H9 (cell line): Measurements from ENCODE around the gene TADA2A. TPM values are rescaled to one million over a fixed set of nuclear protein-coding genes. Genes with fewer than 3 reads are reported as not detected.
"Not testable (repeated sequence)": the region's sequence is repeated elsewhere in the genome, so short reads cannot be mapped to it uniquely, and the experiment has no call there.

Experiments
- DNase-seq: peaks from one replicate; pipeline ENCODE4 v3.0.0-alpha.2; 2017
- H2AFZ ChIP-seq: one replicate; pipeline ENCODE4 v1.6.1; 2013; ENCODE audit warnings: mild to moderate bottlenecking, low read length, control low read depth, moderate library complexity
- H2AK5ac ChIP-seq: 2 replicates; pipeline ENCODE4 v1.6.1; 2013; ENCODE audit warnings: low read length, control low read depth, mixed read lengths; ENCODE audit not compliant: insufficient read length
- H2BK120ac ChIP-seq: one replicate; pipeline ENCODE4 v1.6.1; 2013; ENCODE audit warnings: low read depth, mild to moderate bottlenecking, low read length, control low read depth, inconsistent platforms; ENCODE audit not compliant: poor library complexity, severe bottlenecking
- H2BK12ac ChIP-seq: 2 replicates; pipeline ENCODE4 v1.6.1; 2013; ENCODE audit warnings: low read length, control low read depth, mixed read lengths, low read depth; ENCODE audit not compliant: insufficient read length
- H2BK15ac ChIP-seq: 2 replicates; pipeline ENCODE4 v1.6.1; 2013; ENCODE audit warnings: low read depth, low read length, control low read depth
- H2BK20ac ChIP-seq: one replicate; pipeline ENCODE4 v1.6.1; 2013; ENCODE audit warnings: low read depth, mild to moderate bottlenecking, low read length, control low read depth, inconsistent platforms; ENCODE audit not compliant: poor library complexity, severe bottlenecking
- H2BK5ac ChIP-seq: 2 replicates; pipeline ENCODE4 v1.6.1; 2013; ENCODE audit warnings: low read length, control low read depth, mixed read lengths; ENCODE audit not compliant: insufficient read length
- H3K14ac ChIP-seq: 2 replicates; pipeline ENCODE4 v1.6.1; 2013; ENCODE audit warnings: low read length, control low read depth; ENCODE audit not compliant: insufficient read depth
- H3K18ac ChIP-seq: 2 replicates; pipeline ENCODE4 v1.6.1; 2013; ENCODE audit warnings: low read depth, mild to moderate bottlenecking, mixed read lengths, low read length, control low read depth; ENCODE audit not compliant: insufficient read length
- H3K23ac ChIP-seq: 2 replicates; pipeline ENCODE4 v1.6.1; 2013; ENCODE audit warnings: low read length, control low read depth, mixed read lengths, low read depth; ENCODE audit not compliant: insufficient read length
- H3K23me2 ChIP-seq: 2 replicates; pipeline ENCODE4 v1.6.1; 2013; ENCODE audit warnings: low read depth, mild to moderate bottlenecking, mixed read lengths, low read length, control low read depth; ENCODE audit not compliant: insufficient read length, poor library complexity, severe bottlenecking
- H3K27ac ChIP-seq: 2 replicates; pipeline ENCODE4 v1.5.1; 2013; ENCODE audit warnings: low read length, control low read depth, mixed read lengths, low read depth; ENCODE audit not compliant: insufficient read length
- H3K27me3 ChIP-seq: 2 replicates; pipeline ENCODE4 v1.6.1; 2013; ENCODE audit warnings: low read length, control low read depth, inconsistent platforms; ENCODE audit not compliant: insufficient read depth
- H3K4ac ChIP-seq: 2 replicates; pipeline ENCODE4 v1.6.1; 2013; ENCODE audit warnings: low read depth, mild to moderate bottlenecking, control low read depth, inconsistent platforms, low read length, moderate library complexity
- H3K4me1 ChIP-seq: 2 replicates; pipeline ENCODE4 v1.6.1; 2013; ENCODE audit warnings: low read length, control low read depth, inconsistent platforms; ENCODE audit not compliant: insufficient read depth
- H3K4me2 ChIP-seq: 2 replicates; pipeline ENCODE4 v1.6.1; 2013; ENCODE audit warnings: low read length, control low read depth, mixed read lengths; ENCODE audit not compliant: insufficient read length, insufficient read depth
- H3K56ac ChIP-seq: 2 replicates; pipeline ENCODE4 v1.6.1; 2013; ENCODE audit warnings: low read depth, mild to moderate bottlenecking, mixed read lengths, low read length, control low read depth; ENCODE audit not compliant: insufficient read length
- H3K79me1 ChIP-seq: 2 replicates; pipeline ENCODE4 v1.6.1; 2013; ENCODE audit warnings: low read depth, mild to moderate bottlenecking, moderate library complexity, low read length, control low read depth, inconsistent platforms; ENCODE audit not compliant: insufficient read depth, poor library complexity, severe bottlenecking
- H3K79me2 ChIP-seq: 2 replicates; pipeline ENCODE4 v1.6.1; 2013; ENCODE audit warnings: low read length, control low read depth, inconsistent platforms; ENCODE audit not compliant: insufficient read depth
- H3K9ac ChIP-seq: 2 replicates; pipeline ENCODE4 v1.6.1; 2013; ENCODE audit warnings: low read length, control low read depth, mixed read lengths; ENCODE audit not compliant: insufficient read length; ENCODE audit errors: extremely low read depth
- H3K9me3 ChIP-seq: one replicate; pipeline ENCODE4 v1.6.1; 2013; ENCODE audit warnings: low read depth, low read length, inconsistent platforms; ENCODE audit not compliant: control insufficient read depth
- H3T11ph ChIP-seq: one replicate; pipeline ENCODE4 v1.6.1; 2013; ENCODE audit warnings: mild to moderate bottlenecking, low read length, control low read depth, inconsistent platforms
- H4K20me1 ChIP-seq: one replicate; pipeline ENCODE4 v1.6.1; 2013; ENCODE audit not compliant: control insufficient read depth, insufficient read length, insufficient read depth
- H4K5ac ChIP-seq: 2 replicates; pipeline ENCODE4 v1.6.1; 2013; ENCODE audit warnings: low read depth, mild to moderate bottlenecking, mixed read lengths, low read length, control low read depth; ENCODE audit not compliant: insufficient read length
- H4K8ac ChIP-seq: replicated peaks from 2 replicates; pipeline ENCODE4 v1.6.1; 2013; ENCODE audit warnings: low read length, control low read depth, mixed read lengths, low read depth; ENCODE audit not compliant: insufficient read length
- H4K91ac ChIP-seq: 2 replicates; pipeline ENCODE4 v1.6.1; 2013; ENCODE audit warnings: low read depth, mild to moderate bottlenecking, moderate library complexity, mixed read lengths, low read length, control low read depth; ENCODE audit not compliant: insufficient read length
- H3K27ac Mint-ChIP-seq, 3 experiments: 2 replicates in 2 of 3; 3 replicates in 1 of 3; pipeline ENCODE4 v1.8.0; 2020 to 2021; ENCODE audit warnings: mixed read lengths in 3 of 3, mild to moderate bottlenecking in 1 of 3, moderate library complexity in 1 of 3
- H3K27me3 Mint-ChIP-seq: 2 replicates; pipeline ENCODE4 v1.8.0; 2021; ENCODE audit warnings: low read depth, mild to moderate bottlenecking, moderate library complexity, mixed read lengths
- H3K36me3 Mint-ChIP-seq, 3 experiments: 2 replicates in 2 of 3; 3 replicates in 1 of 3; pipeline ENCODE4 v1.8.0; 2020 to 2021; ENCODE audit warnings: low read depth in 3 of 3, mixed read lengths in 3 of 3; ENCODE audit not compliant: insufficient read depth in 1 of 3
- H3K4me1 Mint-ChIP-seq, 2 experiments: 2 replicates each; pipeline ENCODE4 v1.8.0; 2020; ENCODE audit warnings: mixed read lengths in 2 of 2
- H3K4me3 Mint-ChIP-seq, 2 experiments: 2 replicates in 1 of 2; 3 replicates in 1 of 2; pipeline ENCODE4 v1.8.0; 2020 to 2021; ENCODE audit warnings: mild to moderate bottlenecking in 2 of 2, mixed read lengths in 2 of 2, moderate library complexity in 1 of 2
- H3K9me3 Mint-ChIP-seq, 2 experiments: 2 replicates in 1 of 2; 3 replicates in 1 of 2; pipeline ENCODE4 v1.8.0; 2020; ENCODE audit warnings: mild to moderate bottlenecking in 2 of 2, mixed read lengths in 2 of 2, moderate library complexity in 1 of 2
- WGBS: extraction: QIAGEN DNeasy Blood & Tissue Kit; methylation state at CpG from one replicate; pipeline ENCODE4 v1.1.7; 2013; ENCODE audit warnings: missing lambda C conversion rate, low lambda C conversion rate, mixed read lengths; ENCODE audit not compliant: insufficient read length; ENCODE audit errors: extremely low coverage; 5-methylcytosine and 5-hydroxymethylcytosine counted together
- total RNA-seq: library from RNA; stranded (reverse); gene quantifications from 2 replicates; pipeline ENCODE4 v1.2.1, GENCODE V29; 2021
- TF ChIP-seq, protein P1 (sequence below): fragments of 200-600 bp; sonication (generic); conservative IDR thresholded peaks from 3 replicates; pipeline ENCODE4 v1.8.0; 2021; ENCODE audit warnings: antibody characterized with exemption, mild to moderate bottlenecking

Gene TADA2A
- total RNA-seq, 1 experiment from 2014 or later: 20.9 TPM

GRCh38 chr17:37510056-37510455 lies 103.4 kb downstream of the TADA2A start:
- Histone ChIP-seq H3K4ac (no peak overlapping the region), H3T11ph (no peak overlapping the region), H4K8ac (no peak overlapping the region), H4K91ac (no peak overlapping the region), H3K4me1 (no peaks in the 10 kb centered on the region), H3K79me2 (peaks cover 5% of the 10 kb centered on the region; the same call in 1 of the 2 replicates), H3K79me1 (no peaks in the 10 kb centered on the region), H2AFZ (no peak overlapping the region), H4K5ac (peak overlapping the region; percentile 76), H3K9ac (no peak overlapping the region), H2BK120ac (no peak overlapping the region), H3K23ac (no peak overlapping the region), H3K56ac (no peak overlapping the region), H3K27me3 (no peaks in the 10 kb centered on the region), H2AK5ac (no peak overlapping the region), H3K27ac (no peak overlapping the region), H2BK12ac (no peak overlapping the region), H3K14ac (no peak overlapping the region), H2BK20ac (no peak overlapping the region), H3K4me2 (no peak overlapping the region), H3K9me3 (no peaks in the 10 kb centered on the region), H2BK15ac (no peak overlapping the region), H3K23me2 (no peaks in the 10 kb centered on the region), H4K20me1 (no peaks in the 10 kb centered on the region), H3K18ac (no peak overlapping the region), H2BK5ac (no peak overlapping the region)
- no CpG with 5 or more reads among the region's 17 CpGs for whole genome bisulfite sequencing
- peaks cover 4 to 9% of the 10 kb centered on the region in 2 experiments for H3K4me1 Mint-ChIP-seq
- H3K9me3 Mint-ChIP-seq: no peaks in the 10 kb centered on the region
- peaks cover 8 to 29% (median 16%) of the 10 kb centered on the region in 3 experiments; a peak in 6 of 7 replicates for H3K36me3 Mint-ChIP-seq
- H3K27me3 Mint-ChIP-seq: no peaks in the 10 kb centered on the region
- H3K4me3 Mint-ChIP-seq: no peak overlapping the region
- H3K27ac Mint-ChIP-seq: no peak overlapping the region; a peak in 2 of 7 replicates
- DNase-seq: no peak
- TF ChIP-seq, protein P1, sequence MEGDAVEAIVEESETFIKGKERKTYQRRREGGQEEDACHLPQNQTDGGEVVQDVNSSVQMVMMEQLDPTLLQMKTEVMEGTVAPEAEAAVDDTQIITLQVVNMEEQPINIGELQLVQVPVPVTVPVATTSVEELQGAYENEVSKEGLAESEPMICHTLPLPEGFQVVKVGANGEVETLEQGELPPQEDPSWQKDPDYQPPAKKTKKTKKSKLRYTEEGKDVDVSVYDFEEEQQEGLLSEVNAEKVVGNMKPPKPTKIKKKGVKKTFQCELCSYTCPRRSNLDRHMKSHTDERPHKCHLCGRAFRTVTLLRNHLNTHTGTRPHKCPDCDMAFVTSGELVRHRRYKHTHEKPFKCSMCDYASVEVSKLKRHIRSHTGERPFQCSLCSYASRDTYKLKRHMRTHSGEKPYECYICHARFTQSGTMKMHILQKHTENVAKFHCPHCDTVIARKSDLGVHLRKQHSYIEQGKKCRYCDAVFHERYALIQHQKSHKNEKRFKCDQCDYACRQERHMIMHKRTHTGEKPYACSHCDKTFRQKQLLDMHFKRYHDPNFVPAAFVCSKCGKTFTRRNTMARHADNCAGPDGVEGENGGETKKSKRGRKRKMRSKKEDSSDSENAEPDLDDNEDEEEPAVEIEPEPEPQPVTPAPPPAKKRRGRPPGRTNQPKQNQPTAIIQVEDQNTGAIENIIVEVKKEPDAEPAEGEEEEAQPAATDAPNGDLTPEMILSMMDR: no peak

GRCh38 chr17:37511642-37512041 lies 105.0 kb downstream of the TADA2A start:
- H3K4me3 Mint-ChIP-seq, H3K4me2 ChIP-seq, H4K8ac ChIP-seq, H3K14ac ChIP-seq, H3K56ac ChIP-seq, H3K9ac ChIP-seq, H3K79me2 ChIP-seq, H3K23me2 ChIP-seq, H2BK120ac ChIP-seq, H2BK5ac ChIP-seq, H4K5ac ChIP-seq, DNase-seq, H3K9me3 ChIP-seq, H2BK15ac ChIP-seq, H3K18ac ChIP-seq, H3K27me3 Mint-ChIP-seq, H3K23ac ChIP-seq, H3K9me3 Mint-ChIP-seq, H3T11ph ChIP-seq, H3K27me3 ChIP-seq, H3K4me1 ChIP-seq, H4K20me1 ChIP-seq, H3K4me1 Mint-ChIP-seq, H4K91ac ChIP-seq, H2BK20ac ChIP-seq, H2BK12ac ChIP-seq, H3K27ac ChIP-seq, H3K27ac Mint-ChIP-seq, H3K4ac ChIP-seq, H3K79me1 ChIP-seq, H2AK5ac ChIP-seq, H2AFZ ChIP-seq: not testable (repeated sequence)
- peaks cover 8 to 33% (median 16%) of the 10 kb centered on the region in 3 experiments; a peak in 6 of 7 replicates for H3K36me3 Mint-ChIP-seq
- WGBS: no CpG with 5 or more reads among the region's 1 CpG
